ENCODE results near the gene ATP11B. TPM values are rescaled to one million over a fixed set of nuclear protein-coding genes. Genes with fewer than 3 reads are reported as not detected.

The ATP11B gene
- total and polyA plus RNA-seq, 10 of the 15 experiments (the other 5 are each of a cell fraction or from before 2014, with no cell fraction given), result 10.3 to 66.9 (median 36.7) TPM

GRCh38 chr3:182914341-182914740 lies 121.0 kb downstream of the ATP11B start (continued):
- TF ChIP-seq MEF2A (IDR thresholded peaks at IDR 0.05; ENCODE audit: insufficient read depth, low read depth, low read length) (peak; percentile 78), SRF (IDR thresholded peaks at IDR 0.05; ENCODE audit: low read depth in 2 of 2, low read length in 2 of 2) (no peak), GABPA (IDR thresholded peaks at IDR 0.05; ENCODE audit: low read depth) (0 out of 2 replicates have a peak, but pooled peaks have one; percentile 3), ATF7 (IDR thresholded peaks at IDR 0.05; ENCODE audit: low read depth) (peak; percentile 52; the same call in 1 of the 2 replicates), FOXM1 (IDR thresholded peaks at IDR 0.05; ENCODE audit: low read depth, low read length) (peak; percentile 68; the same call in 1 of the 2 replicates), ZNF217 (IDR thresholded peaks at IDR 0.05) (0 out of 2 replicates have a peak, but pooled peaks have one; percentile 22)

- ChIA-PET SMC1A (ENCODE audit: uncharacterized antibody, unreplicated experiment) (interaction anchor here (0.7 to 4.0 kb wide), 16 partner anchors 8 to 202 kb away, joined by 3 to 34 read pairs (median 4); no protein-coding TSS in a partner anchor), RAD21 (ENCODE audit: unreplicated experiment) (interaction anchor here (1.0 to 3.9 kb wide), 3 partner anchors 8 to 203 kb away, joined by 3 to 17 read pairs (median 3); no protein-coding TSS in a partner anchor), POLR2A (interaction anchor here (0.6 kb wide), 2 partner anchors 13 to 29 kb away, joined by 4 read pairs; no protein-coding TSS in a partner anchor), CTCF (interaction anchor here (0.9 to 4.1 kb wide), 9 partner anchors 9 to 469 kb away, joined by 3 to 25 read pairs (median 4); no protein-coding TSS in a partner anchor)
- intact Hi-C loops (cut with micrococcal nuclease; ENCODE audit: unreplicated experiment), result no loop called here
- WGBS (ENCODE audit: insufficient coverage, insufficient replicate concordance, low lambda C conversion rate, missing lambda C conversion rate), result 100% methylated on average over 3 of the region's 3 CpGs
- no peak for FAIRE-seq
- Histone ChIP-seq H3K27me3 (replicated peaks in 1 of 2; ENCODE audit: control insufficient read depth in 2 of 2, insufficient read depth in 2 of 2, low read length in 1 of 2) (no peaks in the 10 kb centered on the region), H3K36me3 (ENCODE audit: control insufficient read depth in 2 of 2, insufficient read depth in 2 of 2, low read length in 1 of 2) (peaks cover 0 to 12% of the 10 kb centered on the region in 2 experiments; a peak in 1 of 4 replicates), H3K27ac (ENCODE audit: control insufficient read depth, insufficient read depth) (no peak overlapping the region), H3K4me3 (no peak overlapping the region), H3K4me2 (ENCODE audit: control insufficient read depth, insufficient read depth) (no peak overlapping the region), H2AFZ (ENCODE audit: control insufficient read depth, low read depth, low read length) (no peak overlapping the region), H3K9me3 (replicated peaks; ENCODE audit: control insufficient read depth, insufficient read depth, low read length) (no peaks in the 10 kb centered on the region), H3K79me2 (ENCODE audit: control insufficient read depth, insufficient read depth, low read length) (no peaks in the 10 kb centered on the region), H4K20me1 (ENCODE audit: control insufficient read depth, insufficient read depth) (no peaks in the 10 kb centered on the region), H3K9ac (ENCODE audit: control insufficient read depth, insufficient read depth, low read length) (no peak overlapping the region), H3K4me1 (ENCODE audit: control insufficient read depth, insufficient read depth, low read length) (peaks cover 15% of the 10 kb centered on the region)
- BruUV-seq (replicated peaks), result no TSS peak
- in situ Hi-C loops (cut with MboI), result no loop called here
- no peak for DNase-seq (ENCODE audit: low read depth, low spot score)
- ATAC-seq, result no peak
- no peak for TF ChIP-seq NFYB (IDR thresholded peaks at IDR 0.05; ENCODE audit: insufficient read depth, low read depth, low read length)
- no peak for TF ChIP-seq RELA (IDR thresholded peaks at IDR 0.05; ENCODE audit: borderline replicate concordance, partially characterized antibody)
- TF ChIP-seq CHD4 (IDR thresholded peaks at IDR 0.05), result no peak
- 0 out of 2 replicates have a peak, but pooled peaks have one; percentile 14 for TF ChIP-seq MEF2A (IDR thresholded peaks at IDR 0.05; ENCODE audit: insufficient read depth, low read depth, low read length)
Observed at GRCh38 chr3:182917134-182917533, 123.8 kb downstream of the ATP11B start.
